ENCODE results near the gene TMPRSS4. TPM values are rescaled to one million over a fixed set of nuclear protein-coding genes. Genes with fewer than 3 reads are reported as not detected.

TMPRSS4 gene
- total RNA-seq, 1 experiment from 2014 or later: not detected

GRCh38 chr11:118059246-118059940 is 17.5 kb upstream of the TMPRSS4 start (continued):
- TF ChIP-seq, protein P1, sequence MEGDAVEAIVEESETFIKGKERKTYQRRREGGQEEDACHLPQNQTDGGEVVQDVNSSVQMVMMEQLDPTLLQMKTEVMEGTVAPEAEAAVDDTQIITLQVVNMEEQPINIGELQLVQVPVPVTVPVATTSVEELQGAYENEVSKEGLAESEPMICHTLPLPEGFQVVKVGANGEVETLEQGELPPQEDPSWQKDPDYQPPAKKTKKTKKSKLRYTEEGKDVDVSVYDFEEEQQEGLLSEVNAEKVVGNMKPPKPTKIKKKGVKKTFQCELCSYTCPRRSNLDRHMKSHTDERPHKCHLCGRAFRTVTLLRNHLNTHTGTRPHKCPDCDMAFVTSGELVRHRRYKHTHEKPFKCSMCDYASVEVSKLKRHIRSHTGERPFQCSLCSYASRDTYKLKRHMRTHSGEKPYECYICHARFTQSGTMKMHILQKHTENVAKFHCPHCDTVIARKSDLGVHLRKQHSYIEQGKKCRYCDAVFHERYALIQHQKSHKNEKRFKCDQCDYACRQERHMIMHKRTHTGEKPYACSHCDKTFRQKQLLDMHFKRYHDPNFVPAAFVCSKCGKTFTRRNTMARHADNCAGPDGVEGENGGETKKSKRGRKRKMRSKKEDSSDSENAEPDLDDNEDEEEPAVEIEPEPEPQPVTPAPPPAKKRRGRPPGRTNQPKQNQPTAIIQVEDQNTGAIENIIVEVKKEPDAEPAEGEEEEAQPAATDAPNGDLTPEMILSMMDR (IDR thresholded peaks at IDR 0.05): no peak

DNA sequence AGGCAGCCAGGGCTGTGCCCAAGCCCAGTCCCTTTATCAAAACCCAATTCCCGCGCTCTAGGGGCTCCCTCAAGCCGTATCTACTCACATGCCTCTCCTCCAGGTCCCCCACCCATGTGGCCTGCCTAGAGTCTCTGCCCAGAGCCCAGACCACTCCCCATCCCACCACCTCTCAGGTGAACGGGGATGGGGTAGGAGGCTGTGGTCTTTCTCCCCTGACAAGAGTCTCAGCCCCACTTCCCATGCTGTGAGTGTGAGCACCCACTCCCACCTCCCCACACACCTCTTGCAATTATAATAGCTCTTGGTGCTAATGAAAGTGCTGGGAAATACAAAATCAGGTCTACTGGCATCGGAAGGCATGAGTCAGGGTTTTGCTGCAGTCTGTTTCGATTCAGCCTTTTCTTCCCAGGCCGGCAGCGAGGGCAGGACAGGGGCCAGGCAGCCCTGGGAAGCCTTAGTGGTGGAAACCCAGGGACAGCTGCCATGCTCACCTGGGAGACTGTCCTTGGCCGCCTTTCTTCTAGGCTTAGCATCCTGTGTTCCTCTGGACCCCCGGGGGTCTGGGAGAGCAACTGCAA is 16.7 kb upstream of the TMPRSS4 start:
- in situ Hi-C loops (cut with HindIII; ENCODE audit: low pct_unique_long_range_greater_than_20kb, low sequenced_read_pairs) (no loop called here), intact Hi-C loops (cut with micrococcal nuclease; ENCODE audit: unreplicated experiment) (no loop called here)
- TF ChIP-seq POLR2AphosphoS5 (IDR thresholded peaks at IDR 0.05; ENCODE audit: low read depth, low read length) (no peak), SIN3A (IDR thresholded peaks at IDR 0.05; ENCODE audit: borderline replicate concordance, insufficient read depth, low read depth, low read length) (no peak), TCF7L2 (IDR thresholded peaks at IDR 0.05; ENCODE audit: low read depth, low read length) (no peak), REST (IDR thresholded peaks at IDR 0.05; ENCODE audit: insufficient read depth in 1 of 2, low read depth in 2 of 2, low read length in 1 of 2) (no peak)
- TF ChIP-seq, protein P1 (IDR thresholded peaks at IDR 0.05): no peak
- Histone ChIP-seq H3K36me3 (ENCODE audit: control insufficient read depth, insufficient read depth, low read length) (no peaks in the 10 kb centered on the region), H3K27me3 (ENCODE audit: control insufficient read depth, insufficient read depth, low read length) (no peaks in the 10 kb centered on the region; the same call in 1 of the 2 replicates), H3K9me3 (ENCODE audit: control insufficient read depth, insufficient read depth, low read depth, low read length) (no peaks in the 10 kb centered on the region), H3K4me3 (ENCODE audit: low read depth in 2 of 2, low read length in 2 of 2) (no peak overlapping the region), H3K4me1 (ENCODE audit: control insufficient read depth, insufficient read depth, low read length) (no peaks in the 10 kb centered on the region), H3K27ac (ENCODE audit: low read length) (no peak overlapping the region)
- no peak for DNase-seq (ENCODE audit: low read depth, low spot score)
- no TSS peak for BruUV-seq (replicated peaks)
- ATAC-seq: peak; percentile 26; the same call in 1 of the 2 replicates
- CTCF ChIA-PET: interaction anchor here (0.6 kb wide), 1 partner anchor 135 kb away, joined by 10 read pairs; no protein-coding TSS in a partner anchor
- POLR2A ChIA-PET: no interaction called here

DNA sequence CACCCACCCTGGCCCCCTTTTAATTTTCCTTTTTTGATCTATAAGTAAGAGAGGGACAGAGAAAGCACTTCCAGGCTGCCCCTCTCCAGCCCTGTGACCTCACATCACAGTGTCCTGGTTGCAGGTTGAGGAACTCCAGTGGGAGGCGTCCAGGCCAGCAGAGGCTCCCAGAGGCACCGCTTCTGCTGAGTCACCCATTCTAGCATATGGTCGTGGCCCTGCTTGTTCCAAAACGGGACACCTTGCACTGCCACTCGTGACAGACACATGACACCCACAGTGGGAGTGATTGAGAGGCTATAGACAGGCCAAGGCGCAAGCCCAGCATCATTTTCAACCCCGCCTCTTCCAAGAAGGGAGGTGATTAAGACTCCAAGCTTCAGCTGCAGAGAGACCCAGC is 16.0 kb upstream of the TMPRSS4 start:
- no peak for DNase-seq (ENCODE audit: low read depth, low spot score)
- no peaks in the 10 kb centered on the region for H3K36me3 ChIP-seq (ENCODE audit: control insufficient read depth, insufficient read depth, low read length)
- ATAC-seq: no peak
- no peaks in the 10 kb centered on the region for H3K9me3 ChIP-seq (ENCODE audit: control insufficient read depth, insufficient read depth, low read depth, low read length)
- H3K27ac ChIP-seq (ENCODE audit: low read length): no peak overlapping the region
- intact Hi-C loops (cut with micrococcal nuclease; ENCODE audit: unreplicated experiment): no loop called here
- CTCF ChIA-PET: no interaction called here
- no peaks in the 10 kb centered on the region for H3K4me1 ChIP-seq (ENCODE audit: control insufficient read depth, insufficient read depth, low read length)
- BruUV-seq (replicated peaks): no TSS peak
- H3K4me3 ChIP-seq (ENCODE audit: low read depth in 2 of 2, low read length in 2 of 2): no peak overlapping the region
- in situ Hi-C loops (cut with HindIII; ENCODE audit: low pct_unique_long_range_greater_than_20kb, low sequenced_read_pairs): no loop called here
- POLR2A ChIA-PET: no interaction called here
- H3K27me3 ChIP-seq (ENCODE audit: control insufficient read depth, insufficient read depth, low read length): no peaks in the 10 kb centered on the region; the same call in 1 of the 2 replicates
- TF ChIP-seq TCF7L2 (IDR thresholded peaks at IDR 0.05; ENCODE audit: low read depth, low read length) (no peak), POLR2AphosphoS5 (IDR thresholded peaks at IDR 0.05; ENCODE audit: low read depth, low read length) (no peak), REST (IDR thresholded peaks at IDR 0.05; ENCODE audit: insufficient read depth in 1 of 2, low read depth in 2 of 2, low read length in 1 of 2) (no peak), SIN3A (IDR thresholded peaks at IDR 0.05; ENCODE audit: borderline replicate concordance, insufficient read depth, low read depth, low read length) (no peak)
- TF ChIP-seq, protein P1 (IDR thresholded peaks at IDR 0.05): no peak

Measured in Panc1 (cell line).